ENCODE results near the gene SDK1.

SDK1 gene

GRCh38 chr7:4266270-4267040, 965.4 kb downstream of the SDK1 start:
- no peak for DNase-seq (ENCODE audit: low read depth in 2 of 2)

- no peak for DNase-seq (ENCODE audit: low read depth in 2 of 2)
Observed at GRCh38 chr7:4267341-4268039, 966.4 kb downstream of the SDK1 start.

- DNase-seq (ENCODE audit: low read depth in 2 of 2): no peak
Observed at GRCh38 chr7:4268040-4268965, 967.3 kb downstream of the SDK1 start.

- no peak for DNase-seq (ENCODE audit: low read depth in 2 of 2)
Observed at GRCh38 chr7:4269086-4269485, 968.0 kb downstream of the SDK1 start.

GRCh38 chr7:4269746-4270145, 968.7 kb downstream of the SDK1 start:
- DNase-seq (ENCODE audit: low read depth in 2 of 2): no peak

- DNase-seq (ENCODE audit: low read depth in 2 of 2): no peak
Observed at GRCh38 chr7:4270268-4270667, 969.2 kb downstream of the SDK1 start.

GRCh38 chr7:4270941-4271715, 970.1 kb downstream of the SDK1 start:
- DNase-seq (ENCODE audit: low read depth in 2 of 2): no peak

- DNase-seq (ENCODE audit: low read depth in 2 of 2): no peak
Observed at GRCh38 chr7:4271716-4272015, 970.6 kb downstream of the SDK1 start.

- no peak for DNase-seq (ENCODE audit: low read depth in 2 of 2)
Observed at GRCh38 chr7:4272141-4272540, 971.1 kb downstream of the SDK1 start.

- DNase-seq (ENCODE audit: low read depth in 2 of 2): no peak
Observed at GRCh38 chr7:4273566-4274230, 972.6 kb downstream of the SDK1 start.

GRCh38 chr7:4274286-4274685, 973.2 kb downstream of the SDK1 start:
- no peak for DNase-seq (ENCODE audit: low read depth in 2 of 2)

- DNase-seq (ENCODE audit: low read depth in 2 of 2): no peak
Observed at GRCh38 chr7:4277936-4278335, 976.9 kb downstream of the SDK1 start.

- no peak for DNase-seq (ENCODE audit: low read depth in 2 of 2)
Observed at GRCh38 chr7:4279216-4279615, 978.2 kb downstream of the SDK1 start.

GRCh38 chr7:4281231-4281993, 980.4 kb downstream of the SDK1 start:
- DNase-seq (ENCODE audit: low read depth in 2 of 2): no peak

GRCh38 chr7:4282434-4283223, 981.6 kb downstream of the SDK1 start:
- DNase-seq (ENCODE audit: low read depth in 2 of 2): no peak

- no peak for DNase-seq (ENCODE audit: low read depth in 2 of 2)
Observed at GRCh38 chr7:4286351-4286750, 985.3 kb downstream of the SDK1 start.

- no peak for DNase-seq (ENCODE audit: low read depth in 2 of 2)
Observed at GRCh38 chr7:4288791-4289394, 987.8 kb downstream of the SDK1 start.

- no peak for DNase-seq (ENCODE audit: low read depth in 2 of 2)
Observed at GRCh38 chr7:4297165-4297917, 996.3 kb downstream of the SDK1 start.

GRCh38 chr7:4297918-4298219, 996.8 kb downstream of the SDK1 start:
- no peak for DNase-seq (ENCODE audit: low read depth in 2 of 2)
